Chondrocyte (in vitro differentiated cells): ENCODE results near the gene TPSD1. TPM values are rescaled to one million over a fixed set of nuclear protein-coding genes. Genes with fewer than 3 reads are reported as not detected.

Experiments used
- DNase-seq: peaks from one replicate; pipeline ENCODE4 v3.0.0; 2021; ENCODE audit warnings: mixed read lengths, low spot score
- H3K27ac Mint-ChIP-seq: one replicate; pipeline ENCODE4 v1.8.0; 2021; ENCODE audit warnings: mild to moderate bottlenecking, moderate library complexity, mixed read lengths; ENCODE audit not compliant: unreplicated experiment
- H3K27me3 Mint-ChIP-seq: 2 replicates; pipeline ENCODE4 v1.8.0; 2021; ENCODE audit warnings: low read depth, mixed read lengths
- H3K36me3 Mint-ChIP-seq: 2 replicates; pipeline ENCODE4 v1.8.0; 2021; ENCODE audit warnings: low read depth, mixed read lengths
- H3K4me1 Mint-ChIP-seq: 2 replicates; pipeline ENCODE4 v1.8.0; 2021; ENCODE audit warnings: low read depth, mild to moderate bottlenecking, mixed read lengths
- H3K4me3 Mint-ChIP-seq: one replicate; pipeline ENCODE4 v1.8.0; 2021; ENCODE audit warnings: mild to moderate bottlenecking, moderate library complexity, mixed read lengths; ENCODE audit not compliant: unreplicated experiment
- H3K9me3 Mint-ChIP-seq: 2 replicates; pipeline ENCODE4 v1.8.0; 2021; ENCODE audit warnings: low read depth, mixed read lengths
- total RNA-seq: library from RNA; stranded (reverse); gene quantifications from 3 replicates; pipeline ENCODE4 v1.2.1, GENCODE V29; 2021
- TF ChIP-seq, protein P1 (sequence below): fragments of 200-600 bp; sonication (generic); IDR thresholded peaks from 2 replicates; pipeline ENCODE4 v1.5.0; 2021; ENCODE audit warnings: antibody characterized with exemption, mild to moderate bottlenecking, moderate library complexity

Gene TPSD1
- total RNA-seq, 1 donor from 2014 or later, result not detected

DNA sequence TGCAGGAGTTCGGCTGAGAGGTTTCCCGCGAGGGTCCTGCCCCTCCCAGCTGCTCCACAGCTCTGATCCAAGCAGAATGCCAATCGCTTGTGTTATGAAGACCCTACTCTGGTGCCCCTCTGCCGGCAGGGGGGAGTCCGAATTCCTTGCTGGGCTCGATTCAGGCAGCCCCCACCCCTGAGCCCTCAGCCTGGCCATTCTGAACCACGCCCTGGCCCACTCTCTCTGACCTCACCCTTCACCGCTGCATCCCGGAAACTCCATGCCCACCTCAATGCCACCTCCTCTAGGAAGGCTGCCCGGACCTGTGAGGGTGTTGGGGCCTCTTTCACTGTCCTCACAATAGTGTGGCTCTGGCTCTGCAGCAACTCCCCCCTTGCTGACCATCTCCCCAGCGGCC, 45.7 kb downstream of the TPSD1 start:
- Mint-ChIP-seq H3K4me3 (no peak overlapping the region), H3K27me3 (peaks cover 20% of the 10 kb centered on the region), H3K27ac (no peak overlapping the region), H3K4me1 (peaks cover 7% of the 10 kb centered on the region), H3K9me3 (no peaks in the 10 kb centered on the region), H3K36me3 (no peaks in the 10 kb centered on the region)
- TF ChIP-seq, protein P1, sequence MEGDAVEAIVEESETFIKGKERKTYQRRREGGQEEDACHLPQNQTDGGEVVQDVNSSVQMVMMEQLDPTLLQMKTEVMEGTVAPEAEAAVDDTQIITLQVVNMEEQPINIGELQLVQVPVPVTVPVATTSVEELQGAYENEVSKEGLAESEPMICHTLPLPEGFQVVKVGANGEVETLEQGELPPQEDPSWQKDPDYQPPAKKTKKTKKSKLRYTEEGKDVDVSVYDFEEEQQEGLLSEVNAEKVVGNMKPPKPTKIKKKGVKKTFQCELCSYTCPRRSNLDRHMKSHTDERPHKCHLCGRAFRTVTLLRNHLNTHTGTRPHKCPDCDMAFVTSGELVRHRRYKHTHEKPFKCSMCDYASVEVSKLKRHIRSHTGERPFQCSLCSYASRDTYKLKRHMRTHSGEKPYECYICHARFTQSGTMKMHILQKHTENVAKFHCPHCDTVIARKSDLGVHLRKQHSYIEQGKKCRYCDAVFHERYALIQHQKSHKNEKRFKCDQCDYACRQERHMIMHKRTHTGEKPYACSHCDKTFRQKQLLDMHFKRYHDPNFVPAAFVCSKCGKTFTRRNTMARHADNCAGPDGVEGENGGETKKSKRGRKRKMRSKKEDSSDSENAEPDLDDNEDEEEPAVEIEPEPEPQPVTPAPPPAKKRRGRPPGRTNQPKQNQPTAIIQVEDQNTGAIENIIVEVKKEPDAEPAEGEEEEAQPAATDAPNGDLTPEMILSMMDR, result no peak
- DNase-seq, result no peak

DNA sequence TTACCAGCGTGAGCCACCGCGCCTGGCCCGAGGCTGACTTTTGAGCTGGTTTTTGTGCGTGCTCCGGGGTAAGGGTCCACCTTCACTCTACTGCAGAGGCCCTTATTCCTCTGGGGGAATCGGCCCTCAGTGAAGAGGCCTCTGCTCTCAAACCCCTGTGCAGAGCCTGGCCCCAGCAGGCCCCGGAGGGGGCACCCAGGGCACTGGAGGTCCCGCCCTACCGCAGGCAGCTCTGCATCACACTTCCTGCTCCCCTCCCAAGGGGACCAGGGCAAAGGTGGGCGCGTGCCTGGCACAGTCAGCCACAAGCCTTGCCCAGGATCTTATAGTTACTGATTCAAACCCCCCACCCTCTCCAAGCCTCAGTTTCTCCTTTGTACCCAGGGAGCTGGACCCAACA, 50.0 kb downstream of the TPSD1 start:
- TF ChIP-seq, protein P1, result no peak
- DNase-seq, result no peak
- peaks cover 3% of the 10 kb centered on the region for H3K27me3 Mint-ChIP-seq
- H3K36me3 Mint-ChIP-seq, result no peaks in the 10 kb centered on the region
- no peak overlapping the region for H3K4me3 Mint-ChIP-seq
- peaks cover 8% of the 10 kb centered on the region for H3K4me1 Mint-ChIP-seq
- no peak overlapping the region for H3K27ac Mint-ChIP-seq
- H3K9me3 Mint-ChIP-seq, result no peaks in the 10 kb centered on the region

DNA sequence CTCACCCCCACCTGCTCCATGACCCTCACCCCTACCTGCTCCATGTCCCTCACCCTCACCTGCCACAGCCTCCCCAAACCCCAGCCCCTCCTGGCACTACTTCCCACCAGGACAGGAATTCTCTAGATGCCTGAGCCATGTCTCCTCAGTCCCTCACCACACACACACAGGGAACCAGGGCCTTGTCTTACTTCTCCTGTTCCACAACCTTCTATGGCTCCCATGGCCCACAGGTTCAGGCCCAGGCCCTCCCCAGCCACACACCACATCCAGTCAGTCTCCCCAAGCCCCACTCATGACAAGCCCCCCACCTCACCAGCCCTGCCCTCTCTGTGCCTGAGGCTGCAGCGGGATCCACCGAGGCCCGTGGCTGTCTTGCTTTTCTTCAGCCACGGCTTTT, 50.5 kb downstream of the TPSD1 start:
- H3K4me3 Mint-ChIP-seq, result no peak overlapping the region
- peaks cover 3% of the 10 kb centered on the region for H3K27me3 Mint-ChIP-seq
- no peaks in the 10 kb centered on the region for H3K9me3 Mint-ChIP-seq
- no peaks in the 10 kb centered on the region for H3K36me3 Mint-ChIP-seq
- TF ChIP-seq, protein P1, result no peak
- DNase-seq, result no peak
- peaks cover 13% of the 10 kb centered on the region for H3K4me1 Mint-ChIP-seq
- peak overlapping the region; percentile 63 for H3K27ac Mint-ChIP-seq

DNA sequence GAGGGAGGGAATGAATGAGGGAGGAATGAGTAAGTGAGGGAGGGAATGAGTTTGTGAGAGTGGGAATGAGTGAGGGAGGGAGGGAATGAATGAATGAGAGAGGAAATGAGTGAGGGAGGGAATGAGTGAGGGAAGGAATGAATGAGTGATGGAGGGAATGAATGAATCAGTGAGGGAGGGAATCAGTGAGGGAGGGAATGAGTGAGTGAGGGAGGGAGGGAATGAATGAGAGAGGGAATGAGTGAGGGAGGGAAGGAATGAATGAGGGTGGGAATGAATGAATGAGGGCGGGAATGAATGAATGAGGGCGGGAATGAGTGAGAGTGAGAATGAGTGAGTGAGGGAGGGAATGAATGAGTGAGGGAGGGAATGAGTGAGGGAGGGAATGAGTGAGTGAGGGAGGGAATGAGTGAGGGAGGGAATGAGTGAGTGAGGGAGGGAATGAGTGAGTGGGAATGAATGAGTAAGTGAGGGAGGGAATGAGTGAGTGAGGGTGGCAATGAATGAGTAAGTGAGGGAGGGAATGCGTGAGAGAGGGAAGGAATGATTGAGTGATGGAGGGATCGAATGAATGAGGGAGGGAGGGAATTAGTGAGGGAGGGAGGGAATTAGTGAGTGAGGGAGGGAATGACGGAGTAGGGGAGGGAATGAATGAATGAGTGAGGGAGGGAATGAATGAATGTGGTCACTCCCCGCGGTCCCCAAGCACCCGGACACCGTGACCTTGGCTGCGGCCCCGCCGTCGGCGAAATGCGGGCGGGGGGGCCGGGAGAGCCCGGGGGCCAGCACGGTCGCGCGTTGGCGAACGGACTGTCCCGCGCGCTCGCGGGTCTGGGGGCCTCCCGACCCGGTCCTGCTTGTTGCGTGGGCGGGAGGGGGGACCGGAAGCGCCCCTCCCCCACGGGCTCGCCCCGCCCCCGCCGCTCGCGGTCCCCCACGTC, 52.4 kb downstream of the TPSD1 start:
- no peaks in the 10 kb centered on the region for H3K27me3 Mint-ChIP-seq
- no peaks in the 10 kb centered on the region for H3K36me3 Mint-ChIP-seq
- H3K9me3 Mint-ChIP-seq, result no peaks in the 10 kb centered on the region
- H3K27ac Mint-ChIP-seq, result peak overlapping the region; percentile 51
- TF ChIP-seq, protein P1, result no peak
- peaks cover 31% of the 10 kb centered on the region for H3K4me1 Mint-ChIP-seq
- H3K4me3 Mint-ChIP-seq, result peak overlapping the region; percentile 81
- DNase-seq, result no peak

Other genes starting within 250 kb of the TPSD1 start
- not detected in 3 replicates for gene SSTR5, start 183.3 kb upstream of the TPSD1 start, total RNA-seq
- gene C1QTNF8, start 159.8 kb upstream of the TPSD1 start, total RNA-seq, result not detected in 3 replicates
- gene CACNA1H, start 103.0 kb upstream of the TPSD1 start, total RNA-seq, result 55.9 to 73.4 TPM (median 73.2 TPM) in 3 replicates
- gene TPSG1, start 30.8 kb upstream of the TPSD1 start, total RNA-seq, result not detected in 3 replicates
- gene TPSB2, start 25.9 kb upstream of the TPSD1 start, total RNA-seq, result not detected in 3 replicates
- not detected in 3 replicates for gene TPSAB1, start 15.4 kb upstream of the TPSD1 start, total RNA-seq
- 97.9 to 110 TPM (median 105 TPM) in 3 replicates for gene UBE2I, start 53.6 kb downstream of the TPSD1 start, total RNA-seq
- gene BAIAP3, start 77.6 kb downstream of the TPSD1 start, total RNA-seq, result 0.36 to 1.7 TPM (median 1.5 TPM) in 3 replicates
- 52.2 to 56.8 TPM (median 56.0 TPM) in 3 replicates for gene TSR3, start 95.8 kb downstream of the TPSD1 start, total RNA-seq
- 58.3 to 68.4 TPM (median 60.7 TPM) in 3 replicates for gene GNPTG, start 95.9 kb downstream of the TPSD1 start, total RNA-seq
- 12.3 to 16.1 TPM (median 12.6 TPM) in 3 replicates for gene UNKL, start 158.6 kb downstream of the TPSD1 start, total RNA-seq
- gene UQCC4, start 164.7 kb downstream of the TPSD1 start, total RNA-seq, result 7.9 to 11.0 TPM (median 9.3 TPM) in 3 replicates
- gene PERCC1, start 175.0 kb downstream of the TPSD1 start, total RNA-seq, result not detected in 3 replicates
- gene CCDC154, start 188.5 kb downstream of the TPSD1 start, total RNA-seq, result 0.51 to 2.0 TPM (median 1.3 TPM) in 3 replicates
- 81.7 to 97.0 TPM (median 95.2 TPM) in 3 replicates for gene CLCN7, start 219.0 kb downstream of the TPSD1 start, total RNA-seq
- not detected in 3 replicates for gene PTX4, start 232.9 kb downstream of the TPSD1 start, total RNA-seq
- 19.3 to 30.9 TPM (median 21.7 TPM) in 3 replicates for gene TELO2, start 237.3 kb downstream of the TPSD1 start, total RNA-seq